Measurements from ENCODE around the gene HTRA3. TPM values are rescaled to one million over a fixed set of nuclear protein-coding genes. Genes with fewer than 3 reads are reported as not detected.

HTRA3 gene
- total RNA-seq, 1 donor from 2014 or later, result 1.7 TPM

DNA sequence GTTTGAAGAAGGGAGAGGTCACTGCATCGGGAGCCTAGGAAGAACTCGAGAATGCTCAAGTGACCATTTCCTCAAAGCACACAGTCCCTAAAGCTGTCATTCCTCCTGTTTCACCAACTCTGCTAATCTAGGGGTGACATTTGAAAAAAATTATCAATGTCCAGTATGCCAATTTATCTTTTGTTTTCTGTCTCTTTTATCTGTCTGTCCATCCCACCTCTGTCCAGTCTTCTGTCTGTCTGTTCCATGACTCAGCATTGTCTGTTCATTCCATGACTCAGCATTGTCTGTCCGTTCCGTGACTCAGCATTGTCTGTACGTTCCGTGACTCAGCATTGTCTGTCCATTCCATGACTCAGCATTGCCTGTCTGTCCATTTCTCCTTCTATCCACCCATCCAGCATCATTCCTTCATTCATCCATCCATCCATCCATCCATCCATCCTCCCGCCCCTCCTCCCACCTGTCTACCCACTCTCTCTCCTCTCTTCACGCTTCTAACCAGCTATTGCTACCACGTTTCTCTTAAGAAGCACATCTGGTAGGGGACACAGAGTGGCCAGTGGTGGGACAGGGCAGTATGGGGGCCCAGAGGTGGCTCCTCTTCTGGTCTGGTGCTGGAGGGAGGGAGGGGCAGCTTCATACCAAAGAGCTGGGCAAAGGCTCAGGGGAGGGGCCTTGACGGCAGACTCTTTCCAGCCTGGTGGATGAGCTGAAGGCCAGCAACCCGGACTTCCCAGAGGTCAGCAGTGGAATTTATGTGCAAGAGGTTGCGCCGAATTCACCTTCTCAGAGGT is 34.1 kb downstream of the HTRA3 start:
- Mint-ChIP-seq H3K9me3 (ENCODE audit: unreplicated experiment) (no peaks in the 10 kb centered on the region), H3K27me3 (ENCODE audit: unreplicated experiment) (peaks cover 6% of the 10 kb centered on the region), H3K4me3 (ENCODE audit: unreplicated experiment) (no peak overlapping the region), H3K27ac (ENCODE audit: unreplicated experiment) (peak overlapping the region; percentile 2), H3K4me1 (ENCODE audit: unreplicated experiment) (no peaks in the 10 kb centered on the region), H3K36me3 (ENCODE audit: low read depth, unreplicated experiment) (peaks cover 4% of the 10 kb centered on the region)
- TF ChIP-seq, protein P1, sequence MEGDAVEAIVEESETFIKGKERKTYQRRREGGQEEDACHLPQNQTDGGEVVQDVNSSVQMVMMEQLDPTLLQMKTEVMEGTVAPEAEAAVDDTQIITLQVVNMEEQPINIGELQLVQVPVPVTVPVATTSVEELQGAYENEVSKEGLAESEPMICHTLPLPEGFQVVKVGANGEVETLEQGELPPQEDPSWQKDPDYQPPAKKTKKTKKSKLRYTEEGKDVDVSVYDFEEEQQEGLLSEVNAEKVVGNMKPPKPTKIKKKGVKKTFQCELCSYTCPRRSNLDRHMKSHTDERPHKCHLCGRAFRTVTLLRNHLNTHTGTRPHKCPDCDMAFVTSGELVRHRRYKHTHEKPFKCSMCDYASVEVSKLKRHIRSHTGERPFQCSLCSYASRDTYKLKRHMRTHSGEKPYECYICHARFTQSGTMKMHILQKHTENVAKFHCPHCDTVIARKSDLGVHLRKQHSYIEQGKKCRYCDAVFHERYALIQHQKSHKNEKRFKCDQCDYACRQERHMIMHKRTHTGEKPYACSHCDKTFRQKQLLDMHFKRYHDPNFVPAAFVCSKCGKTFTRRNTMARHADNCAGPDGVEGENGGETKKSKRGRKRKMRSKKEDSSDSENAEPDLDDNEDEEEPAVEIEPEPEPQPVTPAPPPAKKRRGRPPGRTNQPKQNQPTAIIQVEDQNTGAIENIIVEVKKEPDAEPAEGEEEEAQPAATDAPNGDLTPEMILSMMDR (IDR thresholded peaks at IDR 0.05; ENCODE audit: unreplicated experiment), result no peak
- DNase-seq (ENCODE audit: low spot score), result no peak

GRCh38 chr4:8304827-8305695 is 35.5 kb downstream of the HTRA3 start:
- Mint-ChIP-seq H3K36me3 (ENCODE audit: low read depth, unreplicated experiment) (peaks cover 4% of the 10 kb centered on the region), H3K4me1 (ENCODE audit: unreplicated experiment) (no peaks in the 10 kb centered on the region), H3K9me3 (ENCODE audit: unreplicated experiment) (no peaks in the 10 kb centered on the region), H3K27me3 (ENCODE audit: unreplicated experiment) (peaks cover 6% of the 10 kb centered on the region), H3K27ac (ENCODE audit: unreplicated experiment) (no peak overlapping the region), H3K4me3 (ENCODE audit: unreplicated experiment) (no peak overlapping the region)
- no peak for DNase-seq (ENCODE audit: low spot score)
- TF ChIP-seq, protein P1 (IDR thresholded peaks at IDR 0.05; ENCODE audit: unreplicated experiment), result no peak

DNA sequence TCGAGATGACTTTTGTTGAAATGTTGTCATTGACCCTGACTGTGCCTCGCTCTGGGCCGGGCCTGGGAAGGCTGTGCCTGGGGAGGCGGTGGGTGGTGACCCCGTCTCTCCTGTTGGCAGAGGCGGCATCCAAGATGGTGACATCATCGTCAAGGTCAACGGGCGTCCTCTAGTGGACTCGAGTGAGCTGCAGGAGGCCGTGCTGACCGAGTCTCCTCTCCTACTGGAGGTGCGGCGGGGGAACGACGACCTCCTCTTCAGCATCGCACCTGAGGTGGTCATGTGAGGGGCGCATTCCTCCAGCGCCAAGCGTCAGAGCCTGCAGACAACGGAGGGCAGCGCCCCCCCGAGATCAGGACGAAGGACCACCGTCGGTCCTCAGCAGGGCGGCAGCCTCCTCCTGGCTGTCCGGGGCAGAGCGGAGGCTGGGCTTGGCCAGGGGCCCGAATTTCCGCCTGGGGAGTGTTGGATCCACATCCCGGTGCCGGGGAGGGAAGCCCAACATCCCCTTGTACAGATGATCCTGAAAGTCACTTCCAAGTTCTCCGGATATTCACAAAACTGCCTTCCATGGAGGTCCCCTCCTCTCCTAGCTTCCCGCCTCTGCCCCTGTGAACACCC is 36.4 kb downstream of the HTRA3 start:
- Mint-ChIP-seq H3K9me3 (ENCODE audit: unreplicated experiment) (no peaks in the 10 kb centered on the region), H3K36me3 (ENCODE audit: low read depth, unreplicated experiment) (peaks cover 4% of the 10 kb centered on the region)
- no peak for DNase-seq (ENCODE audit: low spot score)

DNA sequence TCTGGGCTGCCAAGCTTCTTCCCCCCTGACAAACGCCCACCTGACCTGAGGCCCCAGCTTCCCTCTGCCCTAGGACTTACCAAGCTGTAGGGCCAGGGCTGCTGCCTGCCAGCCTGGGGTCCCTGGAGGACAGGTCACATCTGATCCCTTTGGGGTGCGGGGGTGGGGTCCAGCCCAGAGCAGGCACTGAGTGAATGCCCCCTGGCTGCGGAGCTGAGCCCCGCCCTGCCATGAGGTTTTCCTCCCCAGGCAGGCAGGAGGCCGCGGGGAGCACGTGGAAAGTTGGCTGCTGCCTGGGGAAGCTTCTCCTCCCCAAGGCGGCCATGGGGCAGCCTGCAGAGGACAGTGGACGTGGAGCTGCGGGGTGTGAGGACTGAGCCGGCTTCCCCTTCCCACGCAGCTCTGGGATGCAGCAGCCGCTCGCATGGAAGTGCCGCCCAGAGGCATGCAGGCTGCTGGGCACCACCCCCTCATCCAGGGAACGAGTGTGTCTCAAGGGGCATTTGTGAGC is 37.0 kb downstream of the HTRA3 start:
- Mint-ChIP-seq H3K27ac (ENCODE audit: unreplicated experiment) (no peak overlapping the region), H3K4me3 (ENCODE audit: unreplicated experiment) (no peak overlapping the region), H3K27me3 (ENCODE audit: unreplicated experiment) (peaks cover 6% of the 10 kb centered on the region), H3K36me3 (ENCODE audit: low read depth, unreplicated experiment) (peaks cover 4% of the 10 kb centered on the region), H3K9me3 (ENCODE audit: unreplicated experiment) (no peaks in the 10 kb centered on the region), H3K4me1 (ENCODE audit: unreplicated experiment) (no peaks in the 10 kb centered on the region)
- TF ChIP-seq, protein P1 (IDR thresholded peaks at IDR 0.05; ENCODE audit: unreplicated experiment), result no peak
- DNase-seq (ENCODE audit: low spot score), result no peak

More for the DNA sequence above, 36.4 kb downstream of the HTRA3 start:
- no peak overlapping the region for H3K4me3 Mint-ChIP-seq (ENCODE audit: unreplicated experiment)
- H3K27ac Mint-ChIP-seq (ENCODE audit: unreplicated experiment), result no peak overlapping the region
- TF ChIP-seq, protein P1 (IDR thresholded peaks at IDR 0.05; ENCODE audit: unreplicated experiment), result no peak
- H3K27me3 Mint-ChIP-seq (ENCODE audit: unreplicated experiment), result peaks cover 6% of the 10 kb centered on the region
- no peaks in the 10 kb centered on the region for H3K4me1 Mint-ChIP-seq (ENCODE audit: unreplicated experiment)

Data from endothelial cell (in vitro differentiated cells).